Globus pallidus (tissue), 1 donor: Measurements from ENCODE around the gene BORA.
"Not testable (repeated sequence)": the region's sequence is repeated elsewhere in the genome, so short reads cannot be mapped to it uniquely, and the experiment has no call there.

Experiments
- DNase-seq: peaks from one replicate; pipeline ENCODE4 v3.0.0-alpha.2; 2015; ENCODE audit warnings: low spot score

The BORA gene

DNA sequence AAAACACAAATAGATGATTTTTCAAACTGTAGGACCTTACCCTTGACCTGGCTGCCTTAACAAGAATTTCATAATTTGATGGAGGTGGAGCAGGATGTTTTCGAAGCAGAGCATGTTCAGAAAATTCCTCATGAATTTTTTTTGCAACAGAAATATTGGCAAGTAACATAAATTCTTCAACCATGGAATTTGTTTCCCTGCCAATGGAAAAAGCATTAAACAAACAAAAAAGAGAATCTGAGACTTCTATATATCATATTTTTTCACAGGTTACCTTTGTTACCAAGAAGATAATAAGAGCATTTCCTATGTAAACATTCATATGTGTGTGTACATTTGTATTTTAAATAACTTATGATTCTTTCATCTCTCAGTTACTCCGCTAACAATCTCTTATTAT, 35.7 kb downstream of the BORA start:
- no peak for DNase-seq

GRCh38 chr13:72774019-72774418, 46.3 kb downstream of the BORA start:
- no peak for DNase-seq

GRCh38 chr13:72781451-72782439, 54.0 kb downstream of the BORA start, which contains the start of the genes DIS3 and PIBF1:
TSS of gene DIS3 (minus strand) at chr13:72781900. CDS start at chr13:72781832, 68 bp downstream.
TSS of gene PIBF1 (plus strand) at chr13:72782133. CDS start at chr13:72783470, 1,337 bp downstream.
- DNase-seq: peak; percentile 94

- DNase-seq: no peak
Measured at GRCh38 chr13:72782717-72783116, 55.0 kb downstream of the BORA start.

- DNase-seq: not testable (repeated sequence)
Measured at GRCh38 chr13:72784679-72785078, 57.0 kb downstream of the BORA start.

GRCh38 chr13:72788831-72789230, 61.1 kb downstream of the BORA start:
- no peak for DNase-seq

- DNase-seq: no peak
Measured at GRCh38 chr13:72792640-72793039, 64.9 kb downstream of the BORA start.

DNA sequence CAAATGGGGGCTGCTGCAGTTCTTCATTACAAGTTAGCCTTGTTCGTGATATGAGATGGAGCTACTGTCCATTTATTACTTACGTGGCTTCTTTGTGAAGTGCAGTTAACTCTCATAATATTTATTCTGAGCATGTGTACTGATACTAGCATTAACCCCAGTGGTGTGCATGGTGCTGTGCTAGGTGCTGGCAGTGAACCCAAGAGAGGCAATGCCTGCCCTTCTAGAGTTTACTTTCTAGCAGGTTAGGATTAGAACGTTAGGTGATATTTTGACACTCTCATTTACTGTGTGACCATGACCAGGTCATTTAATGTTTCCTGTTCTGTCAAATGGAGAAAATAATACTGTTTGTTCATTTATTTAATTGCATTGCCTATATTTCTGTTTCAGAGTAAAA, 71.1 kb downstream of the BORA start:
- DNase-seq: no peak

DNA sequence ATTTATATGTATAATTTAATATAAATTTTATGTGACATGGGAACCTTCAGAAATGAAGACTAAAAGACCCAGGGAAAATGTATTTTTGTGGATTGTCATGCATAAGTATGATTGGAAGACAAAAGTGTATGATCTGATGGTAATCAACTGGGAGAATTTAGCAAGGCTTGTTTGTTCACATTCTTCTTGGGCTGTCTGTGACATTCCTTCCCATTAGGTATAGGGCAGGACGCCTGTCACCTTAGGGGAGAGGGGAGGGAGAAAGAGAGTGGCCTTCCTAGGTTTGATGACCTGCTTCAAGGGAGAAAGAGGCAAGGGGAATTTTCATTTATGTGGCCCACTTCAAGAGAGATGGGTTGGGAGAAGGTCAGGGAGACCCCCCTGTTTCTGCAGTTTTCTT, 76.6 kb downstream of the BORA start:
- DNase-seq: no peak
